Bronchial epithelial cell (primary cell): ENCODE results near the gene SGCA. TPM values are rescaled to one million over a fixed set of nuclear protein-coding genes. Genes with fewer than 3 reads are reported as not detected.

Experiments
- DNase-seq: peaks from one replicate; pipeline ENCODE4 v3.0.0-alpha.2; 2010; ENCODE audit warnings: low read depth
- FAIRE-seq: peaks from 2 replicates; lab custom pipeline; 2011; peaks lifted over from hg19 to GRCh38; lab: Jason Lieb, UNC
- H3K27me3 ChIP-seq: 2 replicates; pipeline ENCODE4 v1.5.1; 2011; ENCODE audit warnings: low read length; ENCODE audit not compliant: control insufficient read depth, insufficient read depth
- H3K36me3 ChIP-seq: 2 replicates; pipeline ENCODE4 v1.5.1; 2011; ENCODE audit warnings: low read length; ENCODE audit not compliant: control insufficient read depth, insufficient read depth
- H3K4me3 ChIP-seq: 2 replicates; pipeline ENCODE4 v1.5.1; 2011; ENCODE audit warnings: mild to moderate bottlenecking, low read depth, low read length, control low read depth
- total RNA-seq: library from RNA; depleted of rRNA; stranded (reverse); fragments of >200 nt; gene quantifications from 2 replicates; pipeline ENCODE4 v1.2.1, GENCODE V29; 2014
- TF ChIP-seq, protein P1 (sequence below): IDR thresholded peaks from 2 replicates; pipeline ENCODE4 v1.5.1; 2011; ENCODE audit warnings: mild to moderate bottlenecking, moderate library complexity, low read length, control low read depth, inconsistent platforms; ENCODE audit not compliant: insufficient read depth, severe bottlenecking

SGCA gene
- total RNA-seq, 1 donor from 2014 or later, result not detected

DNA sequence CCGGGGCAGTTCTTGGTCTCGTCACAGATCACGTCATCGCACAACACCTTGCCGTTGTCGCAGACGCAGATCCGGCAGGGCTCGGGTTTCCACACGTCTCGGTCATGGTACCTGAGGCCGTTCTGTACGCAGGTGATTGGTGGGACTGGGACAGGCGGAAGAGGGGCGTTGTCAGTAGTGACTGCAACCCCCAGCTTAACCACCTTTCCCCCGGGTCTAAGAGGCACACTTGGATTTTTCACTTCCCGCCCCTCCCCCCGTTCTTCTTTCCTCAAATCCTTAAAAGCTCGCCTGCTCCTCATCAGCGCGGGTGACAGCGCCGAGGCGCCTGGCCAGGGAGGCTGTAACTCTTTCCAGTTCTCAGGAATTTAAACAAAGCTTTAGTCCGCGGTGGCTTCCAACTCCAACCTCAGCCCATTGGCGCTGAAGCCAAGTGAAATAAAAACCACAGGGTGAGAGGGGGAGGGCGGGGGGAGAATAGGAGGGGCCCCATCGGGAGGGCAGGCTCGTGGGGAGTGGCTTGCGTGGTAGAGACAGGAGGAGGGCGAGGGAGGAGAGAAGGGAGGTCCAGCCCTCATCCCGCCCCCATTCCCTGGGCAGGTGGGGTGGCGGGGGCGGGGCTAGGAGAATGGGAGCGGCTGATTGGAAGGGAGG, 34.1 kb downstream of the SGCA start:
- TF ChIP-seq, protein P1, sequence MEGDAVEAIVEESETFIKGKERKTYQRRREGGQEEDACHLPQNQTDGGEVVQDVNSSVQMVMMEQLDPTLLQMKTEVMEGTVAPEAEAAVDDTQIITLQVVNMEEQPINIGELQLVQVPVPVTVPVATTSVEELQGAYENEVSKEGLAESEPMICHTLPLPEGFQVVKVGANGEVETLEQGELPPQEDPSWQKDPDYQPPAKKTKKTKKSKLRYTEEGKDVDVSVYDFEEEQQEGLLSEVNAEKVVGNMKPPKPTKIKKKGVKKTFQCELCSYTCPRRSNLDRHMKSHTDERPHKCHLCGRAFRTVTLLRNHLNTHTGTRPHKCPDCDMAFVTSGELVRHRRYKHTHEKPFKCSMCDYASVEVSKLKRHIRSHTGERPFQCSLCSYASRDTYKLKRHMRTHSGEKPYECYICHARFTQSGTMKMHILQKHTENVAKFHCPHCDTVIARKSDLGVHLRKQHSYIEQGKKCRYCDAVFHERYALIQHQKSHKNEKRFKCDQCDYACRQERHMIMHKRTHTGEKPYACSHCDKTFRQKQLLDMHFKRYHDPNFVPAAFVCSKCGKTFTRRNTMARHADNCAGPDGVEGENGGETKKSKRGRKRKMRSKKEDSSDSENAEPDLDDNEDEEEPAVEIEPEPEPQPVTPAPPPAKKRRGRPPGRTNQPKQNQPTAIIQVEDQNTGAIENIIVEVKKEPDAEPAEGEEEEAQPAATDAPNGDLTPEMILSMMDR, result no peak
- Histone ChIP-seq H3K27me3 (peaks cover 3% of the 10 kb centered on the region), H3K4me3 (peak overlapping the region; percentile 50), H3K36me3 (peaks cover 17% of the 10 kb centered on the region)
- FAIRE-seq (no peak), DNase-seq (peak; percentile 90)

DNA sequence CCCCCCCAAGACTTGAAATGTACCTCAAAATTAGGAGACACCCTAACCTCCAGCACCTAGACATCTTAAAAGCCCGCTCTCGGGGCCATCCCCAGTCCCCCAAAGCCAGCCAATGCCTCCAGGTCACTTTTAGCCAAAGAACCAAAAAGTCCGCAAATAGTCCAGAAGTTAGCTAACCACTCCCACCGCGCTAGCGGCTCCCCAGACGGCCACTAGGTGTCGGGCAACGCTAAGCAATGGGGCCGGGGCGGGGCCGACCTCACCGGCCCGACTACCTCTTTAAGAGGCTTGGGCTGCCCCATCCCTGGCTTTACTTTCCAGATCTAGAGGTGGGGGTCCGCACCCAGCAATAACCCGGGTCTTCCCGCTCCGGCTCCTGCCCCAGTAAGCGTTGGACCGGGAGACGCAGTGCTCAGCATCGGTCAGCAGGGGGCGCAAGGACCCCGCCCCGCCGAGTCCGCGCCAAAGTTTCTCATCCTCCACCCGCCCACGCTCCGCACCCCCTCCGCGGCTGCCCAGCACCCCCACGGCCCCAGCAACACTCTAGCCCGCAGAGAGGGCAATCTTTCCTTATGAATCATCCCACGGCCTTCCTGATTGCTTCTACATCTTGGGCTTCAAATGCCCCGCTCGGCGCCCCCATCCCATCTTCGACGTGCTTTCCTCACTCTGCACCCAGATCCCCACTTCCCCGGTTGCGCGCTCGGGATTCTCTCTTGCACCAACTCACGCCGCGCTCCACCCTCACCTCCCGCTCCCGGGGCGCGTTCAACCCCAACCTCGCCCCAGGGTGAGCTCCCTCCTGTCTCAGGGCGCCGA, 34.9 kb downstream of the SGCA start:
- FAIRE-seq, result no peak
- H3K27me3 ChIP-seq, result peaks cover 3% of the 10 kb centered on the region
- peak; percentile 72 for DNase-seq
- peaks cover 12% of the 10 kb centered on the region for H3K36me3 ChIP-seq
- TF ChIP-seq, protein P1, result peak; percentile 94
- H3K4me3 ChIP-seq, result peak overlapping the region; percentile 50

DNA sequence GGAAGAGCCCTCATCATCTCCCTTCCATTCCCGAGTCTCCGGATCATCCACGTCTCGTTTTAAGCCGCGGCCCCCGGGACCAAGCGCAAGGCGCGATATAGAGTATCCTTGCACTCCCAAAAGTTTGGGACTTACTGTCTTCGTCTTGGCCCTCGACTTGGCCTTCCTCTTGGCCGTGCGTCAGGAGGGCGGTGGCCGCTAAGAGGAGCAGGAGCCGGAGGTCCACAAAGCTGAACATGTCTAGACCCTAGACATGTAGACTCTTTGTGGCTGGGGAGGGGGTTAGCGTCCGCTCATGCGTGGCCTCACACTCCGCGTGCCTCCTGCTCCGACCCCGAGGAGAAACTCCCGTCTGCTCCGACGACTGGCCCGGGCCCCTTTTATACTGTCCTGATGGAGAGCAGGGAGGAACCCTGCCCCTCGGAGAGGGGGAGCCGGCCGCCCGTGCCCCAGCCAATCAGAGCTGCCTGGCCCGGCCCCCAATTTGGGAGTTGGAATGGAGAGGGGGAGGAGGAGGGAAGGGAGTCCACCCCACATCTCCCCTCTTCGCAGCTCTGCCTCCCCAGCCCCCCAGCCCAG, 35.6 kb downstream of the SGCA start, which contains the start of gene COL1A1:
TSS of gene COL1A1 (minus strand) at position 356 of the 579 bp plus-strand sequence. CDS start at position 238, 118 bp downstream.
- H3K36me3 ChIP-seq, result peaks cover 7% of the 10 kb centered on the region
- no peak for DNase-seq
- H3K4me3 ChIP-seq, result peak within 1 kb of the TSS; percentile 50
- peaks cover 3% of the 10 kb centered on the region for H3K27me3 ChIP-seq
- TF ChIP-seq, protein P1, result no peak
- FAIRE-seq, result no peak

- TF ChIP-seq, protein P1, result no peak
- H3K4me3 ChIP-seq, result no peak overlapping the region
- DNase-seq (no peak), FAIRE-seq (no peak)
- H3K27me3 ChIP-seq, result peaks cover 3% of the 10 kb centered on the region
- peaks cover 1% of the 10 kb centered on the region for H3K36me3 ChIP-seq
Observed at GRCh38 chr17:50203086-50203485, 37.3 kb downstream of the SGCA start.

DNA sequence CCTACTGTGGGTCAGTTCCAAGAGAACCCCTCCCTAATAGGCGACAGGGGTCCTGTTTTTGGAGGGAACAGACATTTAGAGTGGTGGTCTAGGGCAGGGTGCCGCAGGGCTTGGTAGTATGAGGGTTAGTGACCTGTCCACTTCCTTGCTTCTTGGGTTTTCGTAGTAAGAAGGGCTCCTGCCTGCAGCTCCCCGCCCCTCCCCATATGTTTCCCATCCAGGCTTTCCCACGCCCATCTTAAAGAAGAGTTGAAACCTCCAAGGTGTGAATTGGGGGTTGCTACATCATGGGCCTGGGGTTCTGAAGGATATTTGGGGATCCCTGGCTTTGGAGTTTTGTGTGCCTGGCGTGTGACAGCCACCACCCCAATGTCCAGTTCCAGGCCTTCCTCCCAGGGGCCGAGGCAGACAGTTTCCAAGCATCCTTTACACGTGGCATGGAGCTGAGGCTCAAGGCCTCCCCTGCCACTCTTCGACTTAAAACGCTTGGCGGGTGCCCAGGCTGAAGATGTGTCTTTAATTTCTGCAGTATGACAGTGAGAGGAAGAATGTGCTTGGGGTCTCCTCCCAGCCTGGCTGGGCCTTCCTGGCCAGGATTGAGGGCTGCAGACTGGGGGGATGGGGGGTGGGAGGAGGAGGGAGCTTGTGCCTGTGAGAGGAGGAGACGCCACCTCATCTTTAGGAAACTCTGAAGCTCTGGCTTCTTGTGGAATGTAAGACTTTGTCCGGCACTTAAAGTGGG, 38.0 kb downstream of the SGCA start:
- FAIRE-seq, result no peak
- Histone ChIP-seq H3K27me3 (peaks cover 3% of the 10 kb centered on the region), H3K36me3 (no peaks in the 10 kb centered on the region), H3K4me3 (no peak overlapping the region)
- no peak for DNase-seq
- TF ChIP-seq, protein P1, result no peak
